Measurements from ENCODE around the gene KIF5C. TPM values are rescaled to one million over a fixed set of nuclear protein-coding genes. Genes with fewer than 3 reads are reported as not detected.

The KIF5C gene
- total RNA-seq, 1 donor from 2014 or later, result under 0.01 TPM

DNA sequence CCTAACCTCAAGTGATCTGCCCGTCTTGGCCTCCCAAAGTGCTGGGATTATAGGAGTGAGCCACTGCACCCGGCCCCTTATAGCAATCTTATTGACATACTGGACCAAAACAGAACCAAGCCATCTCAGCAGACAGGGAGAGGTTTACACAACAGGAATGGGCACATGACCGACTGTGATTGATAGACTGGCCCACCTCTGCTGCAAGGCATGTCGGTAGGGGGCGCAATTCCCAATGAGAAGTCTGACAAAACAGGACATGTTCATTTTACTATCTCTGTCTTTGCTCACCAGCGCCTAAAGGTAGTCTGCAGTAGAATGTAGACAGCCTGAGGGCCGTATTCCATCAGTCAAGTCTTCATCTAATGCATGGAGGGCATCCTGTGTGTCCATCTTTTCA is 165.4 kb downstream of the KIF5C start:
- DNase-seq (ENCODE audit: low read depth in 2 of 2), result peak; percentile 3 to 17

DNA sequence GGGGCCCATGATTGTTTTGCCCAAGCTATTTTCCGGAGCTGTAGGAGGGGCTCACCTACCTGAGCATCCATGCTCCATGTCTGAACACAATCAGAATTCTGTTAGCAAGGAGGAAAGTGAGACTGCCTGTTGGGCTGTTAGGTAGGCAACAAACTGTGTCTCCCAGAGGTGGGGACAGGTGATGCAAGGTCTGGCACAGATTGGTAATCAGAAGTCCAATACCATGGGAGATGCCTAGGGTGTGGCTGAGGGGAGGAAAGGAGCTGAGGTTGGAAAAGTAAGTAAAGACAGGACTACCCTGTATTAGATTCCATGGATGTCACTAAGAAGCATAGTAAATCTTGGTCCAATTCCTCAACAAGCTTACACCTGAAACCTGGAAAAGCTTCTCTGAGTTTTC is 166.5 kb downstream of the KIF5C start:
- DNase-seq (ENCODE audit: low read depth in 2 of 2), result no peak

GRCh38 chr2:149042881-149043280 is 167.9 kb downstream of the KIF5C start:
- DNase-seq (ENCODE audit: low read depth in 2 of 2), result no peak

DNA sequence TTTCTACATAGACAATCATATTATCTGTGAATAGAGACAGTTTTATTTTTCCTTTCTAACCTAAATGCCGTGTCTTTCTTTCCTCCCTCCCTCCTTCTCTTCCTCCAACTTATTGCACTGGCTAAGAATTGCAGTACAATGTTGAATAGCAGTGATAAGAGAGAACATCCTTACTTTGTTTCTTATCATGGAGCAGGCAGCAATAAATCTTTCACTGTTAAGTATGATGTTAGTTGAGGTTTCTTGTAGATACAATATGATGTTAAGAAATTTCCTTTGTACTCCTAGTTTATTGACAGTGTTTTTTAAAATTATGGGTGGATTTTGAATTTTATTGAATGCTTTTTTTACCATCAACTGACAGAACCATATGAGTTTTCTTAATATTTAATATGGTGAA is 169.5 kb downstream of the KIF5C start:
- no peak for DNase-seq (ENCODE audit: low read depth in 2 of 2)

GRCh38 chr2:149047118-149047517 is 172.1 kb downstream of the KIF5C start:
- no peak for DNase-seq (ENCODE audit: low read depth in 2 of 2)

GRCh38 chr2:149049142-149049541 is 174.1 kb downstream of the KIF5C start:
- no peak for DNase-seq (ENCODE audit: low read depth in 2 of 2)

GRCh38 chr2:149050188-149050587 is 175.2 kb downstream of the KIF5C start:
- no peak for DNase-seq (ENCODE audit: low read depth in 2 of 2)

DNA sequence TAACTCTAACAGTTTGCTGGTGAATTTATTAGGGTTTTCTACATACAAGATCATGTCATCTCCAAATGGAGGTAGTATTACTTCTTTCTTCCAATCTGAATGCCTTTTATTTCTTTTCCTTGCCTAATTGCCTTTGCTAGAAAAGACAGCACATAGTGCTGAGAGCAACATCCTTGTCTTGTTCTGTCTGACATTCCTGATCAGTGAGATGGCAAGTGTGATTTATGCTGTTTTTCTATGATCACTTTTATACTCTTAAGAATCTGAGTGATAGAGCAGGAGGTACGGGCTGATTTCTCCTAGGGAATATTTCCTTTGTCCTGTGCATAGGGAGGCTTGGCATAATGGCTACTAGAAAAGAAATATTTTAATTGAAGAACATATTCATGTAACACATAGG is 180.7 kb downstream of the KIF5C start:
- DNase-seq (ENCODE audit: low read depth in 2 of 2), result no peak

DNA sequence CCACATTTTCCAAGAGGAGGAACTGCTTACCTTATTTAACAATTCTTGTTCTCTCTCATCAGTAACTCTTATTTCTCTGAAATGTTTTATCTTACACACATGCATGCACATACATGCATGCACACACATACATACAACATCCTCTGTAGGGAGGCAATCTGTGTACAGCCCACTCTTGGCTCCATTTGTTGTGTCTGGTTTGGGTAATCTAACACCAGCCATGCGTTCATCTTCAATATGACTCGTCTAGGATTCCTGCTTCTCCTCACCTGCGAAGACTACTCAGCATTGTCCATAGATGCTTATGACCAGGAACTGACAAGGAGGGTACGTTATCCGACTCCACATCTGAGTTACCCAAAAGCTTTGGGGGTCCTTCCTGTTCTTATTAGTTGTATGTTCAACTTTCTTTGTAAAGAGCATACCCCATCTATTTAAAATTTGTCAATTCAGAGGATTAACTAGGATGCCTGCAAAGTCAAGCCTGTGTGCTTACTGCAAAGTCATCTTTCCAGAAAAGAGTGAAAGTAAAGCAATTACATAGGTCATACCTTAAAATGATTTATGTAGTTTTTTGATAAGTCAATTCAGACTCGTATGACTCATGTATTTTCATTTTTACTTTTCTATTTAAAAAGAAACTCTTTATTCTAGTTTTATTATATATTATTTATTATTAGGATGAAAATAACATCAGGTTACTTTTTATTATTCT is 181.7 kb downstream of the KIF5C start:
- DNase-seq (ENCODE audit: low read depth in 2 of 2), result no peak

DNA sequence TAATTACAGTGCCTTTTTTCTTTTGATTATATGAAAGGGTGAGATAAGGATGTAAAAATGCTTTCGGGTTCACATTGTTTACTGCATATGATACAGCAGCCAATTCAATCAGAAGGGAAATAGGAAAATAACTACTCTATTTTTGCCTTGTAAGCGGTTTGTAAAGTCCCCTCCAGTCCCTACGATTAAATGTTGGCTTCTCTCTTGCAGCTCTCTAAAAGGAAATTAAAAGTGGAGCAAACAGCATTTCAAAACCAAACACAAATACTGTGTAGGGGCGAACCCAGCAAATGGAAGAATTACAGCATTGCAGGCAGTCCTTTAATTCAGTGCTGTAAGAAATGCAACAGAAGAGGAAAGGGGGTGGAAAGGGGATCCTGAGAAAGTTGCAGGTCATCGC is 182.4 kb downstream of the KIF5C start:
- DNase-seq (ENCODE audit: low read depth in 2 of 2), result no peak

- no peak for DNase-seq (ENCODE audit: low read depth in 2 of 2)
Measured at GRCh38 chr2:149058936-149059335, 183.9 kb downstream of the KIF5C start.

GRCh38 chr2:149059822-149060221 is 184.8 kb downstream of the KIF5C start:
- DNase-seq (ENCODE audit: low read depth in 2 of 2), result no peak

- no peak for DNase-seq (ENCODE audit: low read depth in 2 of 2)
Measured at GRCh38 chr2:149061133-149061745, 186.2 kb downstream of the KIF5C start.

- DNase-seq (ENCODE audit: low read depth in 2 of 2), result no peak
Measured at GRCh38 chr2:149062531-149062930, 187.5 kb downstream of the KIF5C start.

DNA sequence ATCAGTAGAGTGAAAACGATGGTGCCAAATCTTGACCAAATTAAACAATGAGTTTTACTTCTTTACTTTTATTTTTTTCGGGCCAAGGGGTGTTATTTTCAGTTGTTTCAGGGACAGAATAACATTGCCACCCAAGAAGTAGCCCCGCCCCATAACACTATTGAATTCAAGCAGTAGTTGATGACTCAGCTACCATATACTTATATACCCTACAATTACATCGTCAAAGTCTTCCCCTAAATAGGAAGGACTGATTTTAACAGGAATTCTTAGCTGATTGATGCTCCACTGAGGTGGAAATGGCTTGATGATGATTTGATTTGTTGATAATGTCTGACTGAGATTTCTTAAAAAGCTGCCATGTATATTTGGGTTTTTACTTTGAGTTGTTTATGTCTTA is 188.2 kb downstream of the KIF5C start:
- DNase-seq (ENCODE audit: low read depth in 2 of 2), result no peak

DNA sequence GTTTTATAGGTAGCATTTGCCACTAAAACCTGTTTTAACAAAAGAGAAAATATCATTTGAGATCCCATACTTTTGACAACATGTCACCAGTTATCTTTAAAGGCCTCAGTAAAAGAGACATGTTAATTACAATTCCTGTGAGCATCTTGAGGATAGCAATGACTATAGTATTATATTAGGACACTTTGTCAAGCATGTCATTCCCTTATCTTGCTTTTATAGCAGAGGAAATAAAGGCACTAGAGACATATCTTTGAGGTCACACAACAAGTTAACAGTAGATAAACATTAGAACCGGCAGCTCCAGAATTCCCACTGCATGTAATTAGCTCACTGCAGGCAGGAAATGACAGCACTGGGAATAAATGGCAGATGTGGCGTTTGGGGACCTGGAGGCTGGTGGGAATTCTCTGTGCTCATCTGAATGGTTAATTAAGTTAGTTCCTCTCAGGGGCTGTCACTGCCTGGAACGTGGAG is 189.4 kb downstream of the KIF5C start:
- DNase-seq (ENCODE audit: low read depth in 2 of 2), result no peak

GRCh38 chr2:149064856-149065630 is 190.0 kb downstream of the KIF5C start:
- no peak for DNase-seq (ENCODE audit: low read depth in 2 of 2)

DNA sequence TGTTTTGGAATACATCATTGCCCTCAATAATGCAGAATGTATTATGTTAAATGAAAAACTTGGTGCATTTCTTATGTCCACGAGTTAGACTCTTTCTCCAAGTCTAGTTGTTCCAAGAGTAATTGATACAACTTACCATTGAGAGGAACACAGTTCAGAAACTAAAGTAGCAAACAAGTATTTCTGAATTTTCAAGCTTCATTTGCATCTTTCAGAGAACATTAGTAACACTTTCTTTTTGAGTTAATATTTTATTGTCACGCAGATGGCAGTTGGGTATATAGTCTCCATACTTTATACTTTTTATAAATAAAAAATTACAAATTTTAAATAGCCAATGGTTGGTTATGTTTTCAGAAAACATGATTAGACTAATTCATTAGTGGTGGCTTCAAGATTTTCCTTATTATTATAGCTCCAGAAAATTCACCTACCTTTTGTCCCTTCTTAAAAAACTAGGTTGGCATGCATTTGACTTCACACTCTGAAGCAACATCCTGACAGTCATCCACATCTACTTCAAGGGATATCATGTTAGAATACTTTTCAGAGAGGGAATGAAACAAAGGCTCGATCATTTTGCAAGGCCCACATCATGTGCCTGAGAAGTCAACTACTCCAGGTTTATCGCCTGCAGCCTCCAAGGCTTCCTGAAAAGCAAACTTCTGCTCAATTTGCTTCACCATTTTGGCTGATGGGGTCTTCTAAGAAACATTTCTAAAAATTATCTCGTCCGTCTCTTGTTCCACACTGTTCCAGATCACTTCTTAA is 193.4 kb downstream of the KIF5C start:
- DNase-seq (ENCODE audit: low read depth in 2 of 2), result no peak

DNA sequence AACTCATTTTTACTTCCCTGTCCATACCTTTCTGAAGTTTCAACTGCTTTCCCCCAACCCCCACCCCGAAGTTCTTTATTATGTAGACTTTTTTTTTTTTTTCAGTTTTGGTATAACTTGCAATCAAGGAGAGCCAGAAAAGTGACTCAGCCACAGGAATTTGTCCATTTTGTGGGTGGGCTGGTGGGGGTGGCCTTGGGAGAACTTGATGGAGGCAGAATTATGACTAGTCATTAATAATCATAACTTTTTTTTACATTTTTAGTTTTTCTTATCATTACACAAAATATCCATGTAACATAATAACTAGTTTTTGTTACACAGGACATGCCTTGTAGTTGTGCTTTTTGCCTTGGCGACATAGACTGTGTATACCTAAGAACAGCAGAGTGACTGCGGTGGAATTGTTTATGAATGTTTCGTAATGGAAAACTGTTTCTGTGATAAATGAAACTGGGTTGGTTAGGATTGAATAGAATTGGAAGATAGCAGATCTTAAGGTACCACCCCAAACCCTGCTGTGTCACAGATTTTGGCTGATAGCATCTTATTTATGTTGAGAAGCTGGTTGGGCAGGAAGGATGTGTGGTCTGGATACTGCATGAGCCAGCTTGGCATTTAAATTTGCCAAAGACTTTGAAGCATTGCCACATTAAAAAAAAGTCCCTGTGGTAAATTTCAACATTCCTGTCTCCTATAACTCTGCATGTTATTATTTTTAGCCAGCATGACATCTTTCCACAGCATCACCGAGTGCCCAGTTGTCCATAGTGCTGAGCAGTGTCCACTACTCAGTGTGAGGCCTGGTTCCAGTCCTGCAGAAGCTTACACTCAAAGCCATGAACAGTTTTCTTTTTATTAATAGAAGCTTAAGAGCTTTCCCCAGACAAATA is 194.2 kb downstream of the KIF5C start:
- no peak for DNase-seq (ENCODE audit: low read depth in 2 of 2)

GRCh38 chr2:149070681-149071320 is 195.8 kb downstream of the KIF5C start:
- DNase-seq (ENCODE audit: low read depth in 2 of 2), result no peak
